Stimulated activated CD8-positive, alpha-beta memory T cell treated with anti-CD3 and anti-CD28 coated beads, Interleukin-7, amount 100 ng/mL, for 1 hour (primary cell): ENCODE measurements around the gene ESYT2.

Source experiments
- DNase-seq, 2 donors: peaks; one replicate each; pipeline ENCODE4 v3.0.0-alpha.2; 2020; ENCODE audit warnings: low read depth in 2 of 2

ESYT2 gene

DNA sequence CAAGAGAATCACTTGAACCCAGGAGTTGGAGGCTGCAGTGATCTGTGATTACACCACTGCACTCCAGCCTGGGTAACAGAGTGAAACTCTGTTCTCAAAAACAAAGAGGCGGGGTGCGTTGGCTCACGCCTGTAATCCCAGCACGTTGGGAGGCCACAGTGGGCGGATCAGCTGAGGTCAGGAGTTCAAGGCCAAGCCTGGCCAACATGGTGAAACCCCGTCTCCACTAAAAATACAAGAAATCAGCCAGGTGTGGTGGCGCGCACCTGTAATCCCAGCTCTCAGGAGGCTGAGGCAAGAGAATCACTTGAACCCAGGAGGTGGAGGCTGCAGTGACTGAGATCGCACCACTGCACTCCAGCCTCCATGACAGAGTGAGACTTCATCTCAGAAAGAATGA lies 82.4 kb downstream of the ESYT2 start:
- no peak for DNase-seq

DNA sequence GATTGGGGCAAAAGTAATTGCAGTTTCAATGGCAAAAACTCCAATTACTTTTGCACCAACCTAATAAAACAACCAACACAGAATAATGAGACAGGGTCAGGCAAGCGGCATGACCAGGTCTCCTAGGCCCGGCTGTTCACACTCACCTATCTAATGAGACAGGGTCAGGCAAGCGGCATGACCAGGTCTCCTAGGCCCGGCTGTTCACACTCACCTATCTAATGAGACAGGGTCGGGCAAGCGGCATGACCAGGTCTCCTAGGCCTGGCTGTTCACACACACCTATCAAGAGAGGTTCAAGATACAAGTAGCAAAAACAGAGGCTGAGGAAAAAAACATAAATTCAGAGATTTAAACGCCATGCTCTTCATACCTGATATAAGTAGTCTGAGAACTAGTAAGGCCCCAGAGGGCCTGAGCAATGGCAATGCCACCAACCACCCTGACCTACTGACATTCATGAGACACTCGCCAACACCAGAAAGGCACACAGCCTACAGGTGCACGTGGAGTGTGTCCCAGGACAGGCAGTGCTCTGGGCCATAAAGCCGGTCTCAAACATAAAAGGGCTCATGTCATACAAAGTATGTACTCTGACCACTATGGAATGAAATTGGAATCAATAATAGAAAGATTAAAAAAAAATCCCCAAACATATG lies 84.1 kb downstream of the ESYT2 start:
- no peak for DNase-seq

DNA sequence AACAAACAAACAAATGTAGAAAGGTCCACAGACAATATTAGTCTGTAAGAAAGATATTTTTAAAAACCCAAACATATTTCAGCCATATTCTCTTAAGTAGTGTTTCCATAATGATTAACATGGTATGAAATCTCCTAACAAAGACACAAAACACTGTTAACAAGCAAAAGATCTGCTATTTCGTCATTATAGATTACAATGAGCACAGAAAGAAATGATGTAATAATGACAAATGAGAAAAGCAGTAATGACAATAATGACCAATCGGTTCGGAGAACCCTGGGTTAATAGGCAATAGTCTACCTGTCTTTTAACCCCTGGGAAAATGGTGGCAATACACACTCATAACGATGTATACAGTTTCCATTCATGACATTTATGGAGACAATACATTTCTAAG lies 85.2 kb downstream of the ESYT2 start:
- DNase-seq, result no peak

DNA sequence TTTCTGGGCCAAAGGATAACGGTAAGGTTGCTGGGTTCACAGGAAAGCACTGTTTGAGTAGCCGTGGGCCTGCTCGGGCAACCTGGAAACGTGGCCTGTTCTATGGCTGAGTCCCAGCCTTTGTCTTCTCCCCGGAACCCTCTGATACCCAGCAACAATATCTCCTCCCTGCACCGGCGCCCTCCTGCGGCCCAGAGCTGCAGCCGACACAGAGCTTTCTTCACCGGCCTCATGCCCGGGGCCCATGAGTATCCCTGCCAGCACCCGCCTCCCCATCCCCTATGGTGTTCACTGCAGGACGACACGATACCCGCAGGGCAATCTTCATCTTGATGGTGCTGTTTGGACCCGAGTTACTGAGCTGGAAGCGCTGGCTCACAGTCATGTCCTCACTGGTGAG lies 86.1 kb downstream of the ESYT2 start:
- no peak for DNase-seq

DNA sequence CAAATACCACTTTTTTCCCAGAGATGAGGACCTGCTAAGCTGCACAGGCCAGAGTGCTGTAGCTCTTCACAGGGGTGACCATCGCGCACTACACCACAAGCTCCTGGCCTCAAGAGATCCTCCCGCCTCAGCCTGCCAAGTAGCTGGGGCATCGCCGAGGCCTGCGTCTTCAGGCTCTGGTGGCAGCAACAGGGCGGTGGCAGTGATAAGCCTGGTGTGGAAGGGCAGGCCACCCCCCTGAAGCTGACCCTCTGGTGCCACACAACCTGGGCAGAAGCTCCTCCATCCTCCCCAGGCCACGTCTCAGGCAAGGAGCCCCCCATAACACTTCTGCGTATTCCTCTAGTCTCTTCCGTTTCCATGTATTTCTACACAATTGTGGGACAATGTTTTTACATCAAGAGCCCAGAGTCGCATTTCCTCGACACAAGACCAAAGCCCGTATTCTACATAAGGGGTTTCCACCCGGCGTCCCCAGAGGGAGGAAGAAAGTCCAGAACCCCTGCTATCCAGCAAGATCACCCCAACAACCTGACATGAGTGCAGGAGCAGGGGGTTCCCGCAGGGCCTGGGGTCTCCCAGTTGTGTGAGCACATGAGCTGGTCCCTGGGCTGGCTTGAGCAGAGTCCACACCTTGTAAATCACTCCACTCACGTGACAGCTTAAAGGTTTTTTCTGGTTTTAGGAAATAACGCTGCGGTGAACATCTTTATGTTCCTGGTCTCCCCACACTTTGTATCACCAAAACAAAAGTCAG lies 87.1 kb downstream of the ESYT2 start:
- DNase-seq, result no peak

DNA sequence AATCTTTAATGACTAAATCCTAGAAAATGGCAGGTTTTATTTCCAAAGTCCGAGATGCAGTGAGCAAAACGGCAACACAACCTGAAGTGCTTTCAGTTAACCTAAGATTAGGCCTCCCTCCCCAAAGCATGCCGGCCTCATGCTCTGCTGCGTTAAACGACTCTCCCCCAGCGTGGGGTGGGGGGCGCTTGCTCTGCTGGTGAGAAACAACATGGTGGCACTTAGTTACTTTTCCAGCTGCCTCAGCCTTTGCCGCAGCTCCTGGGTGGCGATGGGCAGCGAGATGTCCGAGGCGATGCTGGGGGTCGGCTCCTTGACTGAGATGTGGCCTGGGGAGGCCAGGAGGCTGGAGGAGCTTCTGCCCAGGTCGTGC lies 88.0 kb downstream of the ESYT2 start:
- no peak for DNase-seq

DNA sequence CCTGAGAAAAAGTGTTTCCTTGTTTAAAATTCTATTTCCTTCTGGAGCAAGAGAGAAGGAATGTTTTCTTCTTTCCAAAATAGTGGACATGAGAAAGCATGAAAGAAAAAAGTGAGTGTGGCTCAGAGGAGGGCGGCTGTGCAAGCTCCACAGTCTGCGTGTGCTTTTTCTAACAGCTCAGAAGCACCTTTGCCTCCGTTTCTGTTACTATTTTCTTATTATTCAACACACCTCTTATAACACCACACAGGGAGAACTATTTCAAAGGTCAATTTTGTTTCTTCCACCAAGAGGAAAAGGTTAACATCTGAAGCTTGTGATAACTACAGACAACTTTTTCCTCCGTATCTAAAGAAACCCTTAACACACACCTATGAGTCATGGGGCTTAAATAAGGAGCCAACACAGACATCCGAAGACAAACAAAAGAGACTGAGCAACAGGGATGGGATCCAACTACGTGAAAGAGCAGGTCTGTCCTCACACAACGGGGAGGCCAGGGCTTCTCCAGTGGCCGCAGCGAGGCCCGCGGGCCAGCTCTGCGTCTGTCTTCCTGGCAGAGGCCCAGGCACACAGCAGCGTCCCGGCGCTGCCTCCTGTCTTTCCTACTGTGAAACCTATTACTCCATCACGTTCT lies 88.5 kb downstream of the ESYT2 start:
- no peak for DNase-seq

DNA sequence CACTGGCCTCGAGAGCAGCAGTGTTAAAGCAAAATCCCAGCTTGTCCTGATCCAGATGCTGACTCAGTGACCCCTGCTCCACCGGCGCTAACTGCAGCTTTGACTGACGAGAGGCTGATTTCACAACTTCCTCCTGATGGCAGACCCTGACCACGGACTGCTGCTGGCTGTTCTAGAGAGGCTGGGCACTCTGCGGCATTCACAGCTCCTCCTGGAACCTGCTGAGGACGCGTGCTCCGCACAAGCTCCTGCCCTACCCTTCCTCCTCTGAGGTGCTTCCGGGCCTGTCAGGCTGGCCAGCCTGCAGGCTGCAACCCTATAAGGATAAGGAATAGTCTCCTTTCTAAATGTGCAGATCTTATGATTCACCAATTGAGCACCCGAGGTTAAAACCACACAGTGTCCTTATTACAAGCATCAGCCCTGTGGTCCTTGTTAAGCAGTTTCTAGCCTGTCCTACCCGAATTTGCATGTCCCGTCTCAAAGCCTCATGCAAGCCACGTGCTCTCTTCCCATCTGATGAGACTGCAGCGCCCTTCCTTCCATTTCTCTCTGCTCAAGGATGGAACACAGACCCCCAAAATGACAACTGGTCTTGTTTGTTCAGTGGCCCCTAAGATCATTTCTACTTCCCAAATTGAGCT lies 89.2 kb downstream of the ESYT2 start:
- no peak for DNase-seq

DNA sequence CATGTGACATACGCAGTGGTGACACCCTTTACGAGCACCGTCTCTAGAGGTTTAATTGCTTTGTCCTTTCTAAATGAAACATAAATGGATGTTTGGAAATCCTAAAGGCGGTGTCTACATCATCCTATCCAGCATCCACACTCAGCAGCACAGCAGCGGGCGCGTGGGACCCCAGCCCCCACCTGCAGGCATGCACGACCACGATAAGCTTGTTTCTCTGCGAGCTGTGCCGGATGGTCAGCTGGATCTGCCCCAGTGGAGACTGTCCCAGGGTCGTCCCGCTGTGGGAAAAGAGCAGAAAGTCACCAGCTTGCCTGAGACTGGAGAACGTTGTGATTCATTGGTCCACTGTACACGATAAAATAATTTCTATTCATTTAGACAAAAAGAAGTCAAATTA lies 90.5 kb downstream of the ESYT2 start:
- no peak for DNase-seq

DNA sequence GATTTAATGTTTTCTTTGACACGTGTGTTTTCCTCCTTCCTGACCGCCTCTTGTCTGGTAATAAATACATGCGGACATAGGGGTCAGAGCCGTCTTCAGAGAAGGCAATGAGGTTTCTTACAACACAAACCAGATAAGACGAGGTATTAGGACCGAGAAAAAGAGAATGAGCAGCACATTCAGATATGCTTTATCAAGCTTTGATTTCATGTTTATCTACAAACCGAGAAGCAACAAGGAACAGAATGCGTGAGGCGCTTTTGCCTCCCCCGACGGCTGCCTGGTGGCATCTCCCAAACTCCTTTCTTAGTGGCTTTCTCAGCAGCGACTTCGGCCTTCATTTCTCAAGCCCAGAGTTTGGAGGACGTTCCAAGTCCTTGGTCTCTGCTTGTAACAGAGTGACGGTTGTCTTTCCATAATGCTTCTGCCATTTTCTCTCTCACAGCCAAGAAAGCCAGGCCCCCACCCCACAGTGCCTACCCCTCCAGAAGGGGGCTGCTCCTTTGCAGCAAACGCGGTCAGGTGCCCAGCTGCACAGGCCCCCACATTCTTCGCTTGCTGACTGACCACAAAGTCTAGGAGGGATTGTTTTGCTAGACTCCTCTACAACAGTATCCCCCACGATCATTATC lies 92.1 kb downstream of the ESYT2 start:
- DNase-seq, result no peak

DNA sequence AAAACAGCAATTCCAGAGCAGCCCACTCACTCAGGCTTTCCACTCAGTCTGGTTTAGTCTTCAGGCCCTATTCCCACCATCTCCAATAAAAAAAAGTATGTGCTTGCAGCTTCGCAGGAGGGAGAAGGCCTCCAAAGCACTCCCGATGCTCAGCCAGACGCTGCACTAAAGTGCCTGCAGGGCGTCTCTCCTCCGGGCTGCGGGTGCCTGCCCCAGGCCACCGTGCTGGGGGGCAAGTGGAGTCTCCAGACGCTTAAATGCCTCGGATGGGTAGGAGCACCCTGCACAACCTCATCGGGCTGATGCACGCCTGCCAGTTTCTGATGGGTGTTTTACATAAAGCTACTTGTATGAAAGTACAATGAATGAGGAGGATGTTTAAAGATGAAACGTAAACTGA lies 93.4 kb downstream of the ESYT2 start:
- DNase-seq, result no peak

DNA sequence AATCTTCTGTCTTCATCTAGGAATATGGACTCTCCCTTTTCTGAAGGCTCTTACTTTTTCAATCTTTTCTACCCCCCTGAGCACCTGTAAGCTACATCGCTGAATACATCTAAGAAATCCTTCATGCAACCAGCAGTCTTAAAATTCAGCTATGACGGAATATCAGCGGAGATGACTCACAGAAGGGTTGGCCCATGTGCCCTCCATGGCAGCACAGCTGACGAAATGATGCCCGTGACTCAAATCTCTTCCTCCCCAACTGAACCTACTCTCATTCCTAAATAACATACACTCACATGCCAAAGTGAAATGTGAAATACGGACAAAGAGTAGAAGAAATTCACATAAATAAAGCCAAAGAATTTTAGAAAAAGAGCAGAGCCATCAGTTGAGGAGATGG lies 94.4 kb downstream of the ESYT2 start:
- no peak for DNase-seq

DNA sequence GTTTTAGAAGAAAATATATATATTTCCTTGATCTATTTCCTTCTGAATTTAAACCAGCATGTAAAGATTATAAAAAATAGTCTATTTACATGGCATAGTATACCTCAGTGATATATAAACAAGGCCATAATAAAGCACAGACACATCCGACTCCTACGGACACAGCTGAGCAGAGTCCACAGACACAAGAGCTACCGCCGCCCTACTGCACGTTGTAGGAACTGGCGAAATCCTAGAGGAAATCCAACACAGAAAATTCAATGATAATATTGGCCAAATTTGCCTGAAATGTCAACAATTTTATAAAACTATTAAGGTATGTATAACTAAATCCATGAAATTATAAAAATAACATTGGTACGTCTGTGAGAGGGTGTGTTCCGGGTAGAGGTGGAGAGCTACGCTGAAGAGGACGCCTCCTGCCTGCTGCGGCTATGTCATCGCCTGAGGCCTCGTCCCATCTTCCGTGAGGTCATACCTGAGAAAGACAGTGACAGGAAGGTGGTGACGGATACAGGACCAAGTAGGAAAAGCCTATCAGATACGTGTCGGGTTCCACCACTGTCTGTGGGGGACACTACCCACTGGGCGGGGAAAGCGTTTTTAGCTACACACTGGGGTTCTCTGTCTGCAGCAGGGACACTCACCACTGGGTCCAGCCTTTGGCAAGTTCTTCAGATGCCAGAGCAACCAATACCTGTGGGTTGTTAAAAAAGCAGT lies 95.4 kb downstream of the ESYT2 start:
- DNase-seq, result no peak

DNA sequence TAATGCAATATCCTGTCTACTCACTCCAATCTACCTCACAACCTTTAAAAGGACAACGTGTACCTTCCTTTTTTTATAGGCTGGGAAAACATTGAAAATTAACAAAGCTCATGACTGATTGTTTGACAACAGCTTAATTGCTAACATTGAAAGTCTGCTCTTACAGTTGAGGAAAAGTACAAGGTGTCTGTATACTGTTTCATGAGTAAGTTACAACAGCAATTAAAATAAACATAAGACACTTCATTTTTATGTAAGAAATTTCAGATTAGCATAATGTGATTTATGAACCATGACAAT lies 96.1 kb downstream of the ESYT2 start:
- DNase-seq, result no peak

DNA sequence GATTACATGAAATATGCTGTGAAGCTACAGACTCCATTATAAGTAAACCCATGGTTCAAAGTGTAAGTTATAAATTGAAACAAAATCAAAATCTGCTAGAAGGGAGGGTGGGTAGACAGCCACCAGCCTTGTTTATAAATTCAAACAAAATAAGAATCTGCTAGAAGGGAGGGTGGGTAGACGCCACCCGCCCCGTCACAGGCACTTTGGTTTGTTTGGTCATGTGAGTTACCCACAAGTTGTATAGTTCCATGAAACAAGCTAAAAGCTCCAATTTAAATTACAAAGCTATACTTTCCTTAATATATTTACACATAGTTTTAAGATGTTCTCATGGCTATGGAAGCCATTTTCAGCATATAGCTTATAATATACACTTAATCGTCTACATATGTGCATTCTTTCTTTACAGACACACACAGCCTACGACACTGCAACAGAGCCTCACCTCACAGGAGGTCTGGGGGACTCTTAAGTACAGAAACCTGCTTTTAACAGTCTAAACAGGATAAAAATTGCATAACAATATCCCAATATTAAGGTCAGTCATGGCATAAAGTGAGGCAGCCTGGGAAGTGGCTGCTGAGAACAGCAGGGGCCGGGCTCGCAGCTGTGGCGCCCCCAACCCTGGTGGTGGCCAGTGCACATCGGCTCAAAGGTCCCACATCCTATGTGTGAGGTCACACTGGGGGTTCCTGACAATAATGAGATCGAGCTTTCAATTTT lies 96.7 kb downstream of the ESYT2 start:
- DNase-seq, result no peak

DNA sequence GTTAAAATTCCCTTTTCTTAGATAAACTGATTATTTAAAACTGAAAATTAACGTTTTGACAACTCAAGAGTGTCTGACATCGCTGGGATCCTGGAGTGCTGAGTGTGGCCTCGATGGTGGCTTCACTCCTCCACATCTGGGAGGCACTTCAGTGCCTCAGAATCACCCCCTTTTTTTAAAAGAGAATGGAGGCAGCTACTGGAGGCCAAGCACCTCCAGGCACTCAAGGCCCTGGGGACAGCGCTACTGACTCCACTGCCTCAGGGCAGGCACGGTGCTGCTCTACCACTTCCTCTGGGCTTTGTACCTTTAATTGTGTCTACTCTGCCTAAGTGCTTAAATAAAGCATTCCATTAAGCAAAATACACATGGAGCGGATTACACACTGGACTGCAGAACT lies 97.5 kb downstream of the ESYT2 start:
- no peak for DNase-seq

DNA sequence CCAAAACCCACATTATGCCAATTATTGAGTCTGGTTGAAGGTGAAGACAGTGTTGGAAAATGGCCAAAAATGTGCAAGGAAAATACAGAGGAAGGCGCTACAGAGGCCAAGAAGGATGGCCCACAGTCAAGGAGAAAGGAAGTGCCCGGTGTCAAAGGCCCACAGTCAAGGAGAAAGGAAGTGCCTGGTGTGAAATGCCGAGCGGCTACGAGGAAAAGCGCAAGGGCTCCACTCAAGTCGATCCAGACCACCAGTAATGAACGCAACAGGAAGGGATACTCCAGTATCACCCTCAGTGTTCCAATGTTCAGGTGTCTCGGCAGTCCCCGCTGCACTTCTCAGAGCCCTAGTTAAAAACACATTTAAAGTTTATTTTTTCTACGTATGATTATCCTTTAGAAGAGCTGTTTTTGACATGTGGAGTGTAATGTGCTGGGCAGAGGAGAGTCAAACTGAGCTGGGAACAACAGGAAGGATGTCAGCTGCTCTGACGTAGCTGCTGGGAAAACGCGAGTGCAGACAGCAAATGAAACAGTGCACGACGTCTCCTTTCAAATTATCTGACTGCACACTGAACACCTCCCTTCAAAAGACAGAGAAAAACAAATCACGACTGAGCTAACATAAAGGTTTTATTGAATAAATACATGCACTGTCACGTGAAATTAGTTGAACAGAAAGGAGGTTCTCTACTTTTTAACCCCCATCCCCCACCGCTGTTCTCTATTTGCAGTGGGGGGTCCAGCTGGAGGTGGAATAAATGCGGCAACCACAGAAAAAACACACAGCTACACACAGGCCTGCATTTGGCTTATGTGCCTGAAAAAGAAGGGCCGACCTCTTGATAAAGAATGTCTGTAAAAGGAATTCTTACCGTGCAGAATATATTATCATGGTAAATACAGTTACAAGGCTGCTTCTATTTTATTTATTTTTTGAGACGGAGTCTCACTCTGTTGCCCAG lies 98.6 kb downstream of the ESYT2 start:
- DNase-seq, result no peak

DNA sequence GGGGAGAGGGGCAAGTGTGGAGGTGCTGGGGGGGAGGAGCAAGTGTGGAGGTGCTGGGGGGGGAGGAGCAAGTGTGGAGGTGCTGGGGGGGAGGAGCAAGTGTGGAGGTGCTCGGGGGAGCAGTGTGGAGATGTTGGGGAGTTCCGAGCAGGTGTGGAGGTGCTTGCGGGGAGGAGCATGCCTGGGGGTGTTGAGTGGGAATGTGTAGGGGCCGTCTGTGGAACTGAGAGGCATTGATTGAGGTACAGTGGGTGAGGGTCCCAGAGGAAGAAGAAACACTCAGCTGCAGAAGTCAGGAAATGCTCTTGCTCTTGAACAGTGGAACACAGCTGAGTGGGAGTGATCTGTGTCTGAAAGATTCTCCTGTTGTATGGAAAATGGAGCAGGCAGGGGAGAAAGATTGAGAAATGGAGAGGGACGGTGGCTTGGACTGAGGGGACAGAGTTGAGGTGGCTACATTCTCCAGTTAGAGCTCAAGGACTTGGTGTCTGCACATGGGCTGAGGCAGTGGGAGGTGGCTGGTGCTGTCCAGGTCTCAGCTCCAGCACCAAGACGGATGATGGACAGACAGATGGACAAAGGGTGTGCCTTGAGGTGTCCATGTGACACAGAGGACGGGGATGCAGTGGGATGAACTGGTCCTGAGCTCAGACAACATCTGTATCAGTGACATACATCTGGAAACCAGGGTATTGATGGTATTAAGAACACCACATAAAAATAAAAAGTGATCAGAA lies 99.5 kb downstream of the ESYT2 start:
- no peak for DNase-seq

DNA sequence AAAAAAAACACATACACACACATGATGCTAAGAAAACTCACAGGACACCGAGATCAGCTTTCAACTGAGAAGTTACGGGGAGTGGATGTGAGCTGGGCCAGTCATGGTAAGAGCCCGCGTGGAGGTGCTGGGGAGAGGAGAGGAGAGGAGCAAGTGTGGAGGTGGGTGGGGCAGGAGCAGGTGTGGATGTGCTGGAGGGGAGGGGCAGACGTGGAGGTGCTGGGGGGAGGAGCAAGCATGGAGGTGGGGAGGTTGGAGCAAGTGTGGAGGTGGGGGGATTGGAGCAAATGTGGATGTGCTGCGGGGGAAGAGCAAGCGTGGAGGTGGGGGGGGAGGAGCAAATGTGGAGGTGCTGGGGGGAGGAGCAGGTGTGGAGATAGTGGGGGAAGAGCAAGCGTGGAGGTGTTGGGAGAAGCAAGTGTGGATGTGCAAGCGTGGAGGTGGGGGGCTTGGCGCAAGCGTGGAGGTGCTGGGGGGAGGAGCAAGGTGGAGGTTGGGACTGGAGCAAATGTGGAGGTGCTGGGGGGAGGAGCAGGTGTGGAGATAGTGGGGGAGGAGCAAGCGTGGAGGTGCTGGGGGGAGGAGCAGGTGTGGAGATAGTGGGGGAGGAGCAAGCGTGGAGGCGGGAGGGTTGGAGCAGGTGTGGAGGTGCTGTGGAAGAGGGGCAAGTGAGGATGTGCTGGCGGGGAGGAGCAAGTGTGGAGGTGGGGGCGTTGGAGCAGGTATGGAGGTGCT lies 100.2 kb downstream of the ESYT2 start:
- DNase-seq, result no peak
